Skeletal muscle tissue (tissue), 4 donors: Measurements from ENCODE around the gene MESD. TPM values are rescaled to one million over a fixed set of nuclear protein-coding genes. Genes with fewer than 3 reads are reported as not detected.
A peak's percentile ranks its signal among the peaks of the same experiment; 100 is the strongest.

ENCODE experiments used
- H3K27ac ChIP-seq: one replicate; pipeline ENCODE4 v1.7.0; 2013; ENCODE audit warnings: mild to moderate bottlenecking, low read depth, low read length, inconsistent platforms
- H3K27me3 ChIP-seq, 3 donors: one replicate each; pipeline ENCODE4 v1.7.0; 2013; ENCODE audit warnings: low read length in 3 of 3; ENCODE audit not compliant: control insufficient read depth in 3 of 3, insufficient read depth in 3 of 3
- H3K36me3 ChIP-seq, 3 donors: one replicate each; pipeline ENCODE4 v1.7.0; 2013; ENCODE audit warnings: low read length in 3 of 3; ENCODE audit not compliant: control insufficient read depth in 3 of 3, insufficient read depth in 3 of 3
- H3K4me1 ChIP-seq, 3 donors: one replicate each; pipeline ENCODE4 v1.7.0; 2013; ENCODE audit warnings: low read length in 3 of 3, mild to moderate bottlenecking in 3 of 3; ENCODE audit not compliant: control insufficient read depth in 3 of 3, insufficient read depth in 3 of 3
- H3K4me3 ChIP-seq, 3 donors: one replicate each; pipeline ENCODE4 v1.7.0; 2013; ENCODE audit warnings: low read length in 3 of 3
- H3K9ac ChIP-seq, 3 donors: one replicate each; pipeline ENCODE4 v1.7.0; 2013; ENCODE audit warnings: low read length in 3 of 3, mild to moderate bottlenecking in 3 of 3, moderate library complexity in 2 of 3, low read depth in 1 of 3
- H3K9me3 ChIP-seq, 3 donors: one replicate each; pipeline ENCODE4 v1.7.0; 2013; ENCODE audit warnings: low read length in 3 of 3; ENCODE audit not compliant: control insufficient read depth in 3 of 3
- total RNA-seq: library from RNA; depleted of rRNA; stranded (reverse); fragments of >200 nt; gene quantifications from one replicate; pipeline ENCODE4 v1.2.3, GENCODE V29; 2014
- donor health status: Osteomylitis.

MESD gene
- total RNA-seq, 1 donor from 2014 or later: 17.2 TPM

DNA sequence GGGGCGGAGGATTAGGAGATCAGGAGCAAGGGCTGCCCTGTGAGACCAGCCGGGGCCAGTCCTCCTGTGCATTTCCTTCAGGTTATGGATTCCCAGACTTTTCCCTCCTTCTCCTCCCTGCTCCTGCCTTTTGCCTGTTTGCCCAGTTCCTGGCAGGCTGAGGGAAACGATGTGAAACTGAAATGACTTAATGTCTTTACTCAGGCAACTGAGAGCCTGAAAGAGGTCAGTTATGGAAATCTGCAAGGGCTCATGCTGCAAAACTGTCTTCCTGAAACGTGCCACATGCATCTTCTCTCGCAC, 57.2 kb downstream of the MESD start:
- H3K27me3 ChIP-seq: no peaks in the 10 kb centered on the region
- no peak overlapping the region for H3K4me3 ChIP-seq
- peaks cover 0 to 9% (median 3%) of the 10 kb centered on the region in 3 donors for H3K36me3 ChIP-seq
- H3K4me1 ChIP-seq: peaks cover 8 to 15% (median 9%) of the 10 kb centered on the region in 3 donors
- peak overlapping the region; percentile 1 for H3K27ac ChIP-seq
- no peaks in the 10 kb centered on the region for H3K9me3 ChIP-seq
- no peak overlapping the region for H3K9ac ChIP-seq

DNA sequence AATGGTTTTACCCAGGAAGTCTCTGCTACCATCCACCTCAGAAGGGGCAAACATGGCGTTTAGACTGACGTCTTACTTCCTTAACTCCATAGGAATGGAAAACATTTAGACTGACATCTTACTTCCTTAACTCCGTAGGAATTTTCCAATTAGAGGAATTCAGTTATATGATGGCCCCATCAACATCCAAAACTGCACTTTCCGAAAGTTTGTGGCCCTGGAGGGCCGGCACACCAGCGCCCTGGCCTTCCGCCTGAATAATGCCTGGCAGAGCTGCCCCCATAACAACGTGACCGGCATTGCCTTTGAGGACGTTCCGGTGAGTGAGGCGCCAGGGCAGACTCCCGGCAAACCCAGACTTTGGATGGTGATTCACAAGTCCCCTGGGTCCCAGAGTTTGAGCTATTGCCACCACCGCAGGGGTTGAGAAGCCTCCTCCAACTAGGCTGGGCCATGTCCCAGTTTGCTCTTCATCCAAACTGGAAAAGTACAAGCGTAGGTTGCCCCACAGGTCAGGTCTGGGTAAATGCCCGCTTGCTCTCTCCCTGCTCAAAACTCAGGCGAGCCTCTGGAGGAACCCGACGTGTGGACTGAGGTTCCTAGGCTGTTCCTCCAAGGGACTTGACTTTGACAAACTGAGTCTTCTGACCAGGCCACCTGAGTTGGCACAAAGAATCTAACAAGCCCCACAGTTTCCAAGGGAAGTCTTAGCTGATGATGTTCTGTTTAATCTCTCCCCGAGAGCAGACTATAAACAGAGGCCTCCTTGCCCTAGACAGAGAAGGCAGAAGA, 57.7 kb downstream of the MESD start:
- Histone ChIP-seq H3K27ac (peak overlapping the region; percentile 1), H3K4me3 (no peak overlapping the region), H3K9me3 (no peaks in the 10 kb centered on the region), H3K27me3 (no peaks in the 10 kb centered on the region), H3K9ac (no peak overlapping the region), H3K36me3 (peaks cover 0 to 7% (median 3%) of the 10 kb centered on the region in 3 donors), H3K4me1 (peaks cover 8 to 15% (median 9%) of the 10 kb centered on the region in 3 donors)

DNA sequence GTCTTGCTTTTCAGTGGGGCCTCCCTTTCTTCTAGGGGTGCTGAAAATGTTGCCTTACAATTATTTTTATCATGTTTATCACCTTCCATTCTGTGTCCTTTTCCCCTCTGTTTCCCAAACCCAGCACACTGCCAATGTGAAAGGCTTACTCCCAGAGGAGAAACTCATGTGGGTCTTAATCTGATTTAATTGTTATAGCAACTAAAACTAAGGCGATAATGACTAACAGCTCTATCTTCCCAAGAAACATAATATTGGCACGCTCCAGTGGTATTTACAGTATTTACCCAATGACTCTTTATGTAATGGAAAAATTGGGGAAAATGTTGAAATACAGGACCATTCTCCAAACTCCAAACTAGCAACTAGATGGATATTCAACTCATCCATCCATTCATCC, 58.4 kb downstream of the MESD start:
- H3K4me1 ChIP-seq: peaks cover 8 to 18% (median 9%) of the 10 kb centered on the region in 3 donors

DNA sequence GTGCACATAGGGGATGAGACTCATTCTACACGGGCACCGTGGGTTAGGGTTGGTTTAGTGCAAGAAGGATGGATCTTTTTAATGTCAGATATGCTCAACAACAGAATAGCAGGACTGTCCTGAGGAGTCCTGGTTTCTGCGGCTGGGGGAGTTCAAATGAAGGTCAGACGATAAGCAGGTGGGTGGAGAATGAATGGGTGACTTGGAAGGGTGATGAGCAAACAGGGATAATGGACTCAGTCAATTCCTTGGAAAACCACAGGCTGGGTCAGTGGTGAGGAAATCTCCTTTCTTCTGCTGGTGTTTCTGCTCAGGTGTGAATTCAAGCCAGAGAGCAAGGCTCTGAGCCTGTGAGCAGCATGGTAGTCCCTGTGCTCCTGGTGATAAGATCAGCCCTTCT, 59.9 kb downstream of the MESD start:
- Histone ChIP-seq H3K27me3 (no peaks in the 10 kb centered on the region), H3K4me3 (no peak overlapping the region), H3K36me3 (peaks cover 0 to 4% (median 0%) of the 10 kb centered on the region in 3 donors), H3K4me1 (peaks cover 8 to 26% (median 19%) of the 10 kb centered on the region in 3 donors), H3K9ac (no peak overlapping the region), H3K27ac (no peak overlapping the region), H3K9me3 (no peaks in the 10 kb centered on the region)

More for the DNA sequence above, 58.4 kb downstream of the MESD start:
- Histone ChIP-seq H3K27ac (no peak overlapping the region), H3K9me3 (no peaks in the 10 kb centered on the region), H3K27me3 (no peaks in the 10 kb centered on the region), H3K36me3 (peaks cover 0 to 4% (median 0%) of the 10 kb centered on the region in 3 donors), H3K4me3 (no peak overlapping the region), H3K9ac (no peak overlapping the region)

DNA sequence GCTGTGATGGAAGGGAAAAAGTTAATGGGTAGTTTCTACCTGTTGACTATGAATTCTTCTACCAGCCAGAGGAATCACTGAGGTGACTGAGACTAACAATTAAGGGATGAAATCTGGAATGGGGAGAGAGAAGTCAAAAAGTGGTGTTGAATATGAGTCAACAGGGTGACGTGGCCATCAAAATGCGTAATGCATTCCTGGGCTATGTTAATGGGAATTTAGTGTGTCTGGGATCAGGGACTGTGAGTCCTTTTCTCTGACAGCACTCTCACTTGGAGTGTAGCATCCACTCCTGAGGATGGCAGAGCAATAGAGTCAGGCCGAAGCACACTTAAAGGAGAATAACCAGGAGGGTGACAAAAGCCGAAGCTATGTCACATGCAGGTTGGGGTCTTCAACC, 60.4 kb downstream of the MESD start:
- Histone ChIP-seq H3K9ac (no peak overlapping the region), H3K9me3 (no peaks in the 10 kb centered on the region)

DNA sequence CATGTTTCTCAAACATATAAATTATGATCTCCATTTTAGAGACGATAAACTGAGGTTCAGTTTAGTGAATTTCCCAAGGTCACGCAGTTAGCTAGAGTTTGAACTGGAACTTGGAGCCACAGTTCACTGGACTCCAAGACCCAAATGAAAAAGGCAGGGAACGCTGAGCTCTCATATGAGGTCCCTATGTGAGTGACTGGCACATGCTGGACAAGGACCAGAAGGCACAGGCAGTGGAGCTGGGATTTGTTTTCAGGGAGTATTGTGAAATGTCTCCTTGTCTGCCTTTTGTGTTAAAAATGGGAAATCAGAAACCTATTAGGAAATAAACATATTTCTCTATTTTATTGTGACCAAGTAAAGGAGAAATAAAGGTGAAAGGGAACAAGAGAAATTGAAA, 63.5 kb downstream of the MESD start:
- Histone ChIP-seq H3K4me1 (peaks cover 0 to 15% (median 10%) of the 10 kb centered on the region in 3 donors), H3K27ac (peak overlapping the region; percentile 38), H3K4me3 (no peak overlapping the region), H3K9ac (no peak overlapping the region), H3K9me3 (no peaks in the 10 kb centered on the region), H3K36me3 (peaks cover 4% of the 10 kb centered on the region in 3 donors), H3K27me3 (no peaks in the 10 kb centered on the region)

More for the DNA sequence above, 60.4 kb downstream of the MESD start:
- peaks cover 0 to 4% (median 0%) of the 10 kb centered on the region in 3 donors for H3K36me3 ChIP-seq
- H3K4me3 ChIP-seq: no peak overlapping the region
- no peak overlapping the region for H3K27ac ChIP-seq
- no peaks in the 10 kb centered on the region for H3K27me3 ChIP-seq
- H3K4me1 ChIP-seq: peaks cover 8 to 23% (median 19%) of the 10 kb centered on the region in 3 donors

DNA sequence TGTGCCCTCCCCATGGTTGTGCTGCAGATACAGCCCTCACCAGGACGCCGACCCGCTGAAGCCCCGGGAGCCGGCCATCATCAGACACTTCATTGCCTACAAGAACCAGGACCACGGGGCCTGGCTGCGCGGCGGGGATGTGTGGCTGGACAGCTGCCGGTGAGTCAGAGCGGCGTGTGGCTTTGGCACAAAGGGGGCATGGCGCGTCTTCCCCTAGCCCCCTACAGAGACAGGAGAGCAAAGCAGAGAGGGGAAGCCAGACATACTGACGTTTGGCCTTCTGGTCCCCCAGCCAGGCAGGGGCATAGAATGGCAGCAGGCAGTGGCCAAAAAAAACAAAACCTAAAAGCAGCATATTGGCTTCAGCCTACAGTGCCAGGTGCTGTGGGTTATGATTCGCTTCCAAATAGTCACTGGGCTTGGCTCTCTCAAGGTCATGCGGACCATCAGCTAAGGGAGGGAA, 64.0 kb downstream of the MESD start:
- Histone ChIP-seq H3K4me3 (no peak overlapping the region), H3K9ac (no peak overlapping the region), H3K27ac (peak overlapping the region; percentile 38)

DNA sequence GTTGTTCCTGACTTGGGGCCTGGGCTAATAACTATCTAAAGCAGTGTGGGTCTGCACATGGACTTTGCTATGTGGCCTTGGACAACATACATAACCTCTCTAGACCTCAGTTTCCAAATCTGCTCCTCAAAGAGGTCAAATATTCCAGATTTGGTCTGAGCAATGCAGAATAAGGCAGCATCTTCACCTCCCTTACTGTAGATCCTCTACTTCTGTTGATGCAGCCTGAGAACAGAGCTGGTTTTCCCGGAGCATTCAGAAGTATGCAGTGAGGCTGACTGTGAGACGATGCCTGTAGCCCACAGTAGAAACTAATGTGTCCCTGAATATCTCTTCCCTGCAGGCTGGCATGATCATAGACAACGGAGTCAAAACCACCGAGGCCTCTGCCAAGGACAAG, 65.3 kb downstream of the MESD start:
- H3K27ac ChIP-seq: no peak overlapping the region
- H3K27me3 ChIP-seq: no peaks in the 10 kb centered on the region
- no peak overlapping the region for H3K4me3 ChIP-seq
- no peaks in the 10 kb centered on the region for H3K9me3 ChIP-seq
- H3K9ac ChIP-seq: no peak overlapping the region
- H3K36me3 ChIP-seq: peaks cover 0 to 4% (median 4%) of the 10 kb centered on the region in 3 donors
- peaks cover 0 to 15% (median 10%) of the 10 kb centered on the region in 3 donors for H3K4me1 ChIP-seq

More for the DNA sequence above, 64.0 kb downstream of the MESD start:
- H3K9me3 ChIP-seq: no peaks in the 10 kb centered on the region
- no peaks in the 10 kb centered on the region for H3K27me3 ChIP-seq
- H3K36me3 ChIP-seq: peaks cover 4% of the 10 kb centered on the region in 3 donors
- H3K4me1 ChIP-seq: peaks cover 0 to 15% (median 10%) of the 10 kb centered on the region in 3 donors

DNA sequence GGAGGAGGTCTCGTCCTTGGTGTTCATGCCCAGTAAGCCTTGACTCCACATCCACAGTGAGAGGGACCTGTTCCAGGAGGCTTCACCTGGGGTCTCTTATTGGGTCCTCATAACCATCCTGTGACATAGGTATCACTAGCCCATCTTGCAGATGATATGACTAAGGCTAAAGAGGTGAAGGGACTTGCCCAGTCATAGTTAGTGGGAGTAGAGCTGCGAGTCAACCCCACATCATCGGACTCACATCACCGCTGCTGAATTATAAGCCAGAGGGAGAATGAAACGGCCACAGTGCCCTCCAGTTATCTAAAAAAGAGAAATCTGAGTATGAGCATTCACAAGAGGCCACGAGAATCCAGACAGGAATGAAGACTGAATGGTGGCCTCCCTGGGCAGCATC, 66.0 kb downstream of the MESD start:
- no peak overlapping the region for H3K9ac ChIP-seq
- H3K27ac ChIP-seq: no peak overlapping the region
- peaks cover 0 to 15% (median 10%) of the 10 kb centered on the region in 3 donors for H3K4me1 ChIP-seq
- H3K4me3 ChIP-seq: no peak overlapping the region
- H3K9me3 ChIP-seq: no peaks in the 10 kb centered on the region
- H3K36me3 ChIP-seq: peaks cover 0 to 4% (median 4%) of the 10 kb centered on the region in 3 donors
- no peaks in the 10 kb centered on the region for H3K27me3 ChIP-seq

DNA sequence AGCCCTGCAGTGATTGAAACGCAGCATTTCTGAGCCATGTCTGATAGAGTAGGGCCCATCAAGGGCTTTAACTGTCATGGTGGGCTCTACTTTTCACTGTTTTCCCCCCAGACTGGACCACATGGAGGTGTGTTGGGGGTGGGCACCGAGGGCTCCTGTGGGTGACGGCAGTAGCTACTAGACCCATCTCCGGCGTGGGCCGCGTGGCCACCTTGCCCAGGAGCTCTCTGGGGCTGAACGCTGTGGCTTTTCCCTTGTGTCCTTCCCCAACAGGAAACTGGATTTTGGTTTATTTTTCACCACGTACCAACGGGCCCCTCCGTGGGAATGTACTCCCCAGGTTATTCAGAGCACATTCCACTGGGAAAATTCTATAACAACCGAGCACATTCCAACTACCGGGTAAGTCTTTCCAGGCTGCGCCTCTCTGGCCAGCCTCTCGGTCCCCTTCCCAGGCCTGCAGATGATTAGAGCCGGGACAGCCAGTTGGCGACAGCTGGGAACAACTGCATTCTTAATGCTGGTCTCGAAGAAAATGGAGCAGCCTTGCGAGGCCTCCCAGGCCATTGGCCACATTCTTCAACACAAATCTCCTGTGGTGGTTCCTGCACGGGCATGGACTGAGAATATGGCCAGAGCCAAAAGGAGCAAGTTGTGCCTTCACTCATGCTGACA, 67.7 kb downstream of the MESD start:
- Histone ChIP-seq H3K4me1 (peaks cover 0 to 15% (median 10%) of the 10 kb centered on the region in 3 donors), H3K27ac (no peak overlapping the region), H3K4me3 (no peak overlapping the region), H3K27me3 (no peaks in the 10 kb centered on the region), H3K36me3 (peaks cover 0 to 4% (median 4%) of the 10 kb centered on the region in 3 donors), H3K9ac (no peak overlapping the region), H3K9me3 (no peaks in the 10 kb centered on the region)
